ENCODE results near the gene MMP14.
"Not testable (repeated sequence)": the region's sequence is repeated elsewhere in the genome, so short reads cannot be mapped to it uniquely, and the experiment has no call there.

DNA sequence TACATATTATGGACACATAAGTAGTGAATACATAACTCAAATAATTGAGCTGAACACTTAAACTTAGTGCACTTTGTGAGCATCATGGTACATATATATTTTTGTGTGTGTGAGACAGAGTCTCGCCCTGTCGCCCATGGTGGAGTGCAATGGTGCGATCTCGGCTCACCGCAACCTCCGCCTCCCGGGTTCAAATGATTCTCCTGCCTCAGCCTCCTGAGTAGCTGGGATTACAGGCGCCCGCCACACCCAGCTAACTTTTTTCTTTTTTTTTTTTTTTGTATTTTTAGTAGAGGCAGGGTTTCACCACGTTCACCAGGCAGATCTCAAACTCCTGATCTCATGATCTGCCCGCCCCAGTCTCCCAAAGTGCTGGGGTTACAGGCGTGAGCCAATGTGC, 15.8 kb downstream of the MMP14 start:
- TF ChIP-seq, protein P1, sequence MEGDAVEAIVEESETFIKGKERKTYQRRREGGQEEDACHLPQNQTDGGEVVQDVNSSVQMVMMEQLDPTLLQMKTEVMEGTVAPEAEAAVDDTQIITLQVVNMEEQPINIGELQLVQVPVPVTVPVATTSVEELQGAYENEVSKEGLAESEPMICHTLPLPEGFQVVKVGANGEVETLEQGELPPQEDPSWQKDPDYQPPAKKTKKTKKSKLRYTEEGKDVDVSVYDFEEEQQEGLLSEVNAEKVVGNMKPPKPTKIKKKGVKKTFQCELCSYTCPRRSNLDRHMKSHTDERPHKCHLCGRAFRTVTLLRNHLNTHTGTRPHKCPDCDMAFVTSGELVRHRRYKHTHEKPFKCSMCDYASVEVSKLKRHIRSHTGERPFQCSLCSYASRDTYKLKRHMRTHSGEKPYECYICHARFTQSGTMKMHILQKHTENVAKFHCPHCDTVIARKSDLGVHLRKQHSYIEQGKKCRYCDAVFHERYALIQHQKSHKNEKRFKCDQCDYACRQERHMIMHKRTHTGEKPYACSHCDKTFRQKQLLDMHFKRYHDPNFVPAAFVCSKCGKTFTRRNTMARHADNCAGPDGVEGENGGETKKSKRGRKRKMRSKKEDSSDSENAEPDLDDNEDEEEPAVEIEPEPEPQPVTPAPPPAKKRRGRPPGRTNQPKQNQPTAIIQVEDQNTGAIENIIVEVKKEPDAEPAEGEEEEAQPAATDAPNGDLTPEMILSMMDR (conservative IDR thresholded peaks at IDR 0.05 in 1 of 2, IDR thresholded peaks at IDR 0.05 in 1 of 2; ENCODE audit: extremely low read depth in 1 of 2, insufficient read depth in 1 of 2, low read depth in 1 of 2, low read length in 2 of 2) = not testable (repeated sequence)
- not testable (repeated sequence) for TF ChIP-seq EZH2 (IDR thresholded peaks at IDR 0.05; ENCODE audit: borderline replicate concordance, low read length)

Data from mammary epithelial cell (primary cell).